Measurements from ENCODE around the gene SLC9A5.

- no peak for TF ChIP-seq MAX (IDR thresholded peaks at IDR 0.05)
- no peak for TF ChIP-seq YY1 (IDR thresholded peaks at IDR 0.05; ENCODE audit: low read depth)
- no peak for TF ChIP-seq FOXM1 (IDR thresholded peaks at IDR 0.05; ENCODE audit: borderline replicate concordance, low read depth)
These were observed 35.2 kb downstream of the SLC9A5 start for GRCh38 chr16:67283826-67284555.
